Lower lobe of right lung (tissue), 2 donors: ENCODE data around the gene SCAMP2. TPM values are rescaled to one million over a fixed set of nuclear protein-coding genes. Genes with fewer than 3 reads are reported as not detected.
A peak's percentile ranks its signal among the peaks of the same experiment; 100 is the strongest.

Experiments used
- ATAC-seq, 2 donors: fragments of 200-7000 bp; cut with Tn5 transposase; one replicate each; pipeline ENCODE4 v1.9.1; 2020 to 2022; ENCODE audit warnings: mild to moderate bottlenecking in 2 of 2, moderate library complexity in 2 of 2
- DNase-seq: peaks from one replicate; pipeline ENCODE4 v3.0.0-alpha.2; 2020
- H3K27ac ChIP-seq: fragments of 200-600 bp; one replicate; pipeline ENCODE4 v1.8.0; 2022
- H3K27me3 ChIP-seq: fragments of 200-600 bp; one replicate; pipeline ENCODE4 v1.8.0; 2022; ENCODE audit warnings: low read depth
- H3K36me3 ChIP-seq: fragments of 200-600 bp; one replicate; pipeline ENCODE4 v1.8.0; 2022; ENCODE audit warnings: mild to moderate bottlenecking
- H3K4me1 ChIP-seq: fragments of 200-600 bp; one replicate; pipeline ENCODE4 v1.8.0; 2022
- H3K4me3 ChIP-seq: fragments of 200-600 bp; one replicate; pipeline ENCODE4 v1.8.0; 2022; ENCODE audit warnings: mild to moderate bottlenecking
- H3K9me3 ChIP-seq: fragments of 200-600 bp; one replicate; pipeline ENCODE4 v1.8.0; 2022
- CTCF ChIP-seq: fragments of 200-600 bp; IDR thresholded peaks from one replicate; pipeline ENCODE4 v1.8.0; 2022; ENCODE audit warnings: antibody characterized with exemption, mild to moderate bottlenecking
- intact Hi-C: fragments of 100-400 bp; cut with DNase I; formaldehyde crosslinking; loops from one replicate; pipeline ENCODE4 v1.11.0; 2022
- total RNA-seq: library from RNA; stranded (reverse); fragmentation: NEBNext Ultra II Directional; extraction: Animal tissue kit (Norgen Biotek cat#: 25700); gene quantifications from one replicate; pipeline ENCODE4 v1.2.1, GENCODE V29; 2021
- donor health status: DM: no; HTN: yes; CAD: no; lungs with severe emphysema.

The SCAMP2 gene
- total RNA-seq, 1 donor from 2014 or later, result 122 TPM

- intact Hi-C loops, result no loop called here
- peaks cover 72% of the 10 kb centered on the region for H3K4me1 ChIP-seq
- no peak for TF ChIP-seq CTCF
- H3K27me3 ChIP-seq, result no peaks in the 10 kb centered on the region
- H3K36me3 ChIP-seq, result no peaks in the 10 kb centered on the region
- peak overlapping the region; percentile 98 for H3K27ac ChIP-seq
- H3K9me3 ChIP-seq, result no peaks in the 10 kb centered on the region
- ATAC-seq (no peak), DNase-seq (no peak)
- H3K4me3 ChIP-seq, result peak overlapping the region; percentile 9
These were observed 2.5 kb downstream of the SCAMP2 start for GRCh38 chr15:74870436-74871215.

DNA sequence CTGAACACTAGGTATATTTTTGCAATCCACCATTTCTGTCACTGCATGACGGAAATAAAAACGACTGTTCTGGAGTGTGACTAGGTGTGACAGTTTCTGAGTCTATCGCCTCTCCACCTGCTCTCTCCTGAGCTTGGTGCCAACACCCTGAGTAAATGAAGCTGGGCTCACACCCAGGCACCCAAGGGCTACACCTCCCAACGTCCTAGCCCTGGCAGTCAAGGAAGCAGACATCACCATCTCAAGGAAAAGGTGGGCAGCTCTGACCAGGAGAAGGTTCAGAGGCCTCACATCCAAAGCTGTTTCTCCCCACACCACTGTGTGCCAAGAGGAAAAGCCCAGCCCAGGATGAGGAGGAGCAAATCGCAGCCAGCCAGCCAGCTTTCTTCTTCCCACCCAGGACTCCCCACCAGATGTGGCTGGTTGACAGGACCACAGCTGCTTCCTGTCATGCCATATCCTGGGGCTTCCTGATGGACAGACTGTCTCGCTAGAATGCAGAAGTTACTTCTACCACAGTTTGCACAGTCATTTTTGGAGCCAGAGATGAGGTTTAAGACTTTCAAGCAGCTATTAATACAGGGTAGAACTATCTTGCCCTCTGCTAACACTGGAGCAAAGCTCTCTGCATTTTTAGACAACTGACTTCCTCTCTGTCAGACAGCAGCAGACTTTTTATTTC lies 3.3 kb downstream of the SCAMP2 start:
- DNase-seq, result peak; percentile 74
- no peaks in the 10 kb centered on the region for H3K9me3 ChIP-seq
- H3K4me1 ChIP-seq, result peaks cover 72% of the 10 kb centered on the region
- ATAC-seq, result peak; percentile 16 to 38
- peak overlapping the region; percentile 9 for H3K4me3 ChIP-seq
- peak overlapping the region; percentile 98 for H3K27ac ChIP-seq
- H3K27me3 ChIP-seq, result no peaks in the 10 kb centered on the region
- intact Hi-C loops, result no loop called here
- TF ChIP-seq CTCF, result no peak
- H3K36me3 ChIP-seq, result no peaks in the 10 kb centered on the region

DNA sequence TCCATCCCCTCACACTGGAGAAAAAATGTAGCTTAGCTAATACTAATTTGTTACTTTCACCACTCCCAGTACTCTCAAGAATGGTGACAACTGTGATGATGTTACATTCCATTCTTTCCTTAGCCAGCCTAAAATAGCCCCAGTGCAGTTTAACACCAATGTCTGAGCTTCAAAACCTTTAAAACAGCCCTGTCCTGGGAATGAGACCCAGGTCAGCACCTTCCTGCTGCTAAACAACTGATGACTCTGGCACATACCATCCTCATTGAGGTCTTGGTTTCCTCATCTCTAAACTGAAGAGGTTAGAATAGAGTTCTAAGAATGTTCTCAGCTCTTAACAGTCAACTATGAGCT lies 3.8 kb downstream of the SCAMP2 start:
- peak in 1 of 2 donors; percentile 0 for ATAC-seq
- no peaks in the 10 kb centered on the region for H3K36me3 ChIP-seq
- TF ChIP-seq CTCF, result no peak
- H3K4me3 ChIP-seq, result no peak overlapping the region
- no peaks in the 10 kb centered on the region for H3K9me3 ChIP-seq
- H3K4me1 ChIP-seq, result peaks cover 72% of the 10 kb centered on the region
- intact Hi-C loops, result no loop called here
- no peaks in the 10 kb centered on the region for H3K27me3 ChIP-seq
- peak overlapping the region; percentile 98 for H3K27ac ChIP-seq
- DNase-seq, result no peak

- H3K27ac ChIP-seq, result peak overlapping the region; percentile 98
- no peak for TF ChIP-seq CTCF
- peaks cover 75% of the 10 kb centered on the region for H3K4me1 ChIP-seq
- DNase-seq (peak; percentile 72), ATAC-seq (peak; percentile 34 to 47)
- H3K4me3 ChIP-seq, result no peak overlapping the region
- no peaks in the 10 kb centered on the region for H3K27me3 ChIP-seq
- intact Hi-C loops, result no loop called here
- H3K36me3 ChIP-seq, result no peaks in the 10 kb centered on the region
- no peaks in the 10 kb centered on the region for H3K9me3 ChIP-seq
These were observed 5.1 kb downstream of the SCAMP2 start for GRCh38 chr15:74868059-74868458.

DNA sequence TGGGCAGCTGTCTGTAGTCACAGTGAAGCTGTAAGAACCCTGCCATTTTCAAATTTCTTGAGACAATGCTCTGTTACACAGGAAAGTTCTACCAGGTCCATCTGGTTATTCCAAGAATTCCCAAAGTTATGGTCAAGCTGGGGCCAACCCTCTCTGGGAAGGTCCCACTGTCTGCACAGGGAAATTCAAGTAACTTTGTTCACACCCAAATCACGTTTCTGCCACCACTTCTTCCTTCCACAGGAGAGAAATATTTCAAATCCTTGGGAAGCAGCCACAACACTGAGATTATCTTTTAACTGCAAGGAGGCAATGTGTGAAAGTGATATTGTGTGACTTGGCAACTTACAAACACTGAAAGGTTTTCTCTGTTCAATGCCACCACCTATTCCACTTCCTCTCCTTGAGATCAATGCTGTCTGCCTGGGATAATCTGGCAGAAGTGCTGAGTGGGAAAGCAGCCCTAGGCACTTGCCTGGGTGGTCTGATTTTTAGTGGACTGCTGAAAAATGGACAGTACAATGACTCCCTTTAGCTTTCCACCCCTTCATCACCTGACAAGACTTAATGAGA lies 5.6 kb downstream of the SCAMP2 start:
- no peak for TF ChIP-seq CTCF
- Histone ChIP-seq H3K27ac (peak overlapping the region; percentile 98), H3K9me3 (no peaks in the 10 kb centered on the region), H3K4me3 (no peak overlapping the region), H3K36me3 (no peaks in the 10 kb centered on the region), H3K27me3 (no peaks in the 10 kb centered on the region), H3K4me1 (peaks cover 78% of the 10 kb centered on the region)
- ATAC-seq (no peak), DNase-seq (no peak)
- intact Hi-C loops, result no loop called here
